K562 (cell line): ENCODE measurements around the gene PPDPF. TPM values are rescaled to one million over a fixed set of nuclear protein-coding genes. Genes with fewer than 3 reads are reported as not detected.

Experiments
- HDAC2 ChIP-seq: fragments of 450-650 bp; IDR thresholded peaks from 2 replicates; pipeline ENCODE4 v1.6.1; 2016; ENCODE audit warnings: mild to moderate bottlenecking
- MAZ ChIP-seq, 2 experiments: fragments of 450-650 bp in 1 of 2; sonication (generic) in 1 of 2; formaldehyde crosslinking; IDR thresholded peaks in 1 of 2; conservative IDR thresholded peaks in 1 of 2; 2 replicates each; pipeline versions ENCODE4 v1.4.0 to v1.5.0; 2020; ENCODE audit warnings: mild to moderate bottlenecking in 1 of 2, missing genetic modification reagents in 1 of 2
- MXD1 ChIP-seq: fragments of 250-450 bp; sonication (Bioruptor Pico); IDR thresholded peaks from 2 replicates; pipeline ENCODE4 v1.8.0; 2021; ENCODE audit warnings: borderline replicate concordance, mild to moderate bottlenecking, moderate library complexity; ENCODE audit not compliant: poor library complexity, severe bottlenecking
- MYC ChIP-seq, 2 experiments: fragments of 250-450 bp in 1 of 2; sonication (Bioruptor Pico) in 1 of 2; IDR thresholded peaks; 2 replicates each; pipeline versions ENCODE4 v1.5.1 to v1.6.1; 2012 to 2021; ENCODE audit warnings: low read depth in 2 of 2, borderline replicate concordance in 1 of 2, improper control_type of control experiment in 1 of 2, low read length in 1 of 2, mild to moderate bottlenecking in 1 of 2, moderate library complexity in 1 of 2
- NFE2 ChIP-seq: IDR thresholded peaks from 2 replicates; pipeline ENCODE4 v1.6.1; 2014; ENCODE audit warnings: antibody characterized with exemption, low read depth
- OTX1 ChIP-seq: fragments of 450-650 bp; formaldehyde crosslinking; IDR thresholded peaks from 2 replicates; pipeline ENCODE4 v1.4.0; 2022; ENCODE audit warnings: mild to moderate bottlenecking
- POLR2A ChIP-seq: fragments of 450-650 bp; conservative IDR thresholded peaks from 2 replicates; pipeline ENCODE4 v1.6.1; 2016
- POLR2G ChIP-seq: fragments of 200-400 bp; formaldehyde crosslinking; IDR thresholded peaks from 2 replicates; pipeline ENCODE4 v1.6.1; 2017; ENCODE audit warnings: low read depth, mild to moderate bottlenecking, antibody characterized with exemption, low read length, moderate library complexity
- RAD51 ChIP-seq: fragments of 450-650 bp; IDR thresholded peaks from 2 replicates; pipeline ENCODE4 v1.7.1; 2016; ENCODE audit warnings: low read depth, mild to moderate bottlenecking, borderline replicate concordance
- SAFB ChIP-seq: fragments of 200-400 bp; formaldehyde crosslinking; IDR thresholded peaks from 2 replicates; pipeline ENCODE4 v1.6.1; 2017; ENCODE audit warnings: low read depth, low read length, borderline replicate concordance
- SMARCB1 ChIP-seq: IDR thresholded peaks from 2 replicates; pipeline ENCODE4 v1.6.1; 2011; ENCODE audit warnings: improper control_type of control experiment, low read depth; ENCODE audit not compliant: insufficient read length
- ZNF408 ChIP-seq: fragments of 250-450 bp; sonication (Bioruptor Pico); IDR thresholded peaks from 2 replicates; pipeline ENCODE4 v1.4.0; 2020; ENCODE audit warnings: low read depth, mild to moderate bottlenecking, moderate library complexity
- ZNF444 ChIP-seq: fragments of 250-450 bp; sonication (Bioruptor Pico); IDR thresholded peaks from 2 replicates; pipeline ENCODE4 v1.4.0; 2020; ENCODE audit warnings: mild to moderate bottlenecking, moderate library complexity
- ZNF764 ChIP-seq: fragments of 250-450 bp; sonication (Bioruptor Pico); IDR thresholded peaks from 2 replicates; pipeline ENCODE4 v1.4.0; 2020; ENCODE audit warnings: low read depth, mild to moderate bottlenecking, moderate library complexity
- polyA plus RNA-seq, 8 experiments: library from polyadenylated mRNA; depleted of rRNA in 4 of 8; stranded (reverse) in 5 of 8; unstranded in 3 of 8; fragments of >200 nt; fragmentation: Nextera tagmentation in 2 of 8; fragmentation: Illumina TruSeq in 1 of 8; extraction: Ambion mirVana in 2 of 8; extraction: Trizol in 1 of 8; gene quantifications; 2 replicates each; pipeline versions ENCODE4 v1.2.1 to v1.2.3, GENCODE V29; 2011 to 2014; ENCODE audit warnings: inconsistent platforms in 1 of 8, missing spikeins in 1 of 8
- total RNA-seq, 7 experiments: library from RNA; depleted of rRNA in 6 of 7; stranded (reverse); fragments of >200 nt in 6 of 7; fragmentation: Illumina TruSeq in 2 of 7; extraction: Trizol in 2 of 7; gene quantifications; 2 replicates each; pipeline versions ENCODE4 v1.2.1 to v1.2.3, GENCODE V29; 2011 to 2021; ENCODE audit warnings: low replicate concordance in 1 of 7
- TF ChIP-seq, protein P1 (sequence below), 2 experiments: IDR thresholded peaks in 1 of 2; conservative IDR thresholded peaks in 1 of 2; 2 replicates each; pipeline ENCODE4 v1.6.1; 2016; ENCODE audit warnings: low read depth in 2 of 2, mild to moderate bottlenecking in 1 of 2, missing compliant biosample characterization in 1 of 2, missing genetic modification characterization in 1 of 2, moderate library complexity in 1 of 2
- TF ChIP-seq, protein P2 (sequence below): fragments of 250-450 bp; sonication (Bioruptor Pico); IDR thresholded peaks from 2 replicates; pipeline ENCODE4 v1.5.0; 2022; ENCODE audit warnings: mild to moderate bottlenecking
- TF ChIP-seq, protein P3 (sequence below): fragments of 450-650 bp; conservative IDR thresholded peaks from 2 replicates; pipeline ENCODE4 v1.6.1; 2016; ENCODE audit warnings: missing genetic modification characterization, low read depth, mild to moderate bottlenecking, control low read depth, missing compliant biosample characterization
- TF ChIP-seq, protein P4 (sequence below): fragments of 450-650 bp; conservative IDR thresholded peaks from 2 replicates; pipeline ENCODE4 v1.6.1; 2016; ENCODE audit warnings: missing genetic modification characterization, low read depth, mild to moderate bottlenecking, missing compliant biosample characterization, moderate library complexity

PPDPF gene
- total and polyA plus RNA-seq, 9 of the 15 experiments (the other 6 are each of a cell fraction or from before 2014, with no cell fraction given), result 0.77 to 233 (median 10.5) TPM

DNA sequence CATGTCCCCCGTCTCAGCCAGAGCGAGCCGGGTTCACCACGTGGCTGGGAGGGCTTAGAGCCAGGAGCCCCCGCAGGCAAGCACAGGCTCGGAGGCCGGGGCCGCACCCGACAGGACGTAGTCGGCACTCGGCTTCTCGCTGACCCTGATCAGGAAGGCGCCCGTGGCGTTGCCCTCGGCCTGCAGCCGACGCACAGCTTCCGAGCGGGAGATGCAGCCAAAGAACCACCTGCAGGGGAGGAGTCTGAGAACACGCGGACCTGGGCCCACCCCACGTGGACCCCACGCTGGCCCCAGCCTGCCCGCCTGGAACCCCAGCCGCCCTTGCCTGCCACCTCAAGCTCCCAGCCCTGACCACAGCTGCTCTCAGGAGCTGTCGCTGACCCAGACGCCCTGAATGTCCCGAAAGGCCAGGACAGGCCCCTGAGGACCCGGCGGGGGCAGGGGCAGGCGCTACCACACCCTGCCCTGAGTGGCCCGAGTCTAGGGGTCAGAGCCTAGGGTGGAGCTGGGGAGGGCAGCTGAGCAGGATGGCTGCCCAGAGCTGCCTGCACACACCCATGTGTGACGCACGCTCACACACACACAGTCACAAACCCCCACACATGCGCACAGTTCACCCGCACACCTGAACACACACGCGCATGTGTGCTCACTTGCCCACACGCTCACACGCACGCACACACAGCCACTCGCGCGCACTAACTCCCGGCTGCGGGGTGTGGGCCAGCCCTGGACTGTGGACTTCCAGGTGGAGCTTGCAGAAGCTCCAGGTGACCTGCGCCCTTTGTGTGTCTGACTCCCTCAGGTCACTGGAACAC, 14.5 kb downstream of the PPDPF start (continued):
- TF ChIP-seq, protein P1, sequence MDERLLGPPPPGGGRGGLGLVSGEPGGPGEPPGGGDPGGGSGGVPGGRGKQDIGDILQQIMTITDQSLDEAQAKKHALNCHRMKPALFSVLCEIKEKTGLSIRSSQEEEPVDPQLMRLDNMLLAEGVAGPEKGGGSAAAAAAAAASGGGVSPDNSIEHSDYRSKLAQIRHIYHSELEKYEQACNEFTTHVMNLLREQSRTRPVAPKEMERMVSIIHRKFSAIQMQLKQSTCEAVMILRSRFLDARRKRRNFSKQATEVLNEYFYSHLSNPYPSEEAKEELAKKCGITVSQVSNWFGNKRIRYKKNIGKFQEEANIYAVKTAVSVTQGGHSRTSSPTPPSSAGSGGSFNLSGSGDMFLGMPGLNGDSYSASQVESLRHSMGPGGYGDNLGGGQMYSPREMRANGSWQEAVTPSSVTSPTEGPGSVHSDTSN (CRISPR knock-in tag; IDR thresholded peaks at IDR 0.05; ENCODE audit: low read depth), result no peak
- TF ChIP-seq, protein P1 (tag; conservative IDR thresholded peaks at IDR 0.05; ENCODE audit: low read depth), result no peak
- TF ChIP-seq OTX1 (CRISPR knock-in tag), result no peak
- no peak for TF ChIP-seq ZNF444
- TF ChIP-seq, protein P2, sequence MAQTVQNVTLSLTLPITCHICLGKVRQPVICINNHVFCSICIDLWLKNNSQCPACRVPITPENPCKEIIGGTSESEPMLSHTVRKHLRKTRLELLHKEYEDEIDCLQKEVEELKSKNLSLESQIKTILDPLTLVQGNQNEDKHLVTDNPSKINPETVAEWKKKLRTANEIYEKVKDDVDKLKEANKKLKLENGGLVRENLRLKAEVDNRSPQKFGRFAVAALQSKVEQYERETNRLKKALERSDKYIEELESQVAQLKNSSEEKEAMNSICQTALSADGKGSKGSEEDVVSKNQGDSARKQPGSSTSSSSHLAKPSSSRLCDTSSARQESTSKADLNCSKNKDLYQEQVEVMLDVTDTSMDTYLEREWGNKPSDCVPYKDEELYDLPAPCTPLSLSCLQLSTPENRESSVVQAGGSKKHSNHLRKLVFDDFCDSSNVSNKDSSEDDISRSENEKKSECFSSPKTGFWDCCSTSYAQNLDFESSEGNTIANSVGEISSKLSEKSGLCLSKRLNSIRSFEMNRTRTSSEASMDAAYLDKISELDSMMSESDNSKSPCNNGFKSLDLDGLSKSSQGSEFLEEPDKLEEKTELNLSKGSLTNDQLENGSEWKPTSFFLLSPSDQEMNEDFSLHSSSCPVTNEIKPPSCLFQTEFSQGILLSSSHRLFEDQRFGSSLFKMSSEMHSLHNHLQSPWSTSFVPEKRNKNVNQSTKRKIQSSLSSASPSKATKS (CRISPR knock-in tag), result no peak
- TF ChIP-seq NFE2, result no peak
- no peak for TF ChIP-seq ZNF408 (CRISPR knock-in tag)
- no peak for TF ChIP-seq ZNF764 (CRISPR knock-in tag)
- TF ChIP-seq POLR2G, result no peak
- no peak for TF ChIP-seq MXD1
- no peak for TF ChIP-seq POLR2A
- no peak for TF ChIP-seq RAD51
- TF ChIP-seq, protein P3, sequence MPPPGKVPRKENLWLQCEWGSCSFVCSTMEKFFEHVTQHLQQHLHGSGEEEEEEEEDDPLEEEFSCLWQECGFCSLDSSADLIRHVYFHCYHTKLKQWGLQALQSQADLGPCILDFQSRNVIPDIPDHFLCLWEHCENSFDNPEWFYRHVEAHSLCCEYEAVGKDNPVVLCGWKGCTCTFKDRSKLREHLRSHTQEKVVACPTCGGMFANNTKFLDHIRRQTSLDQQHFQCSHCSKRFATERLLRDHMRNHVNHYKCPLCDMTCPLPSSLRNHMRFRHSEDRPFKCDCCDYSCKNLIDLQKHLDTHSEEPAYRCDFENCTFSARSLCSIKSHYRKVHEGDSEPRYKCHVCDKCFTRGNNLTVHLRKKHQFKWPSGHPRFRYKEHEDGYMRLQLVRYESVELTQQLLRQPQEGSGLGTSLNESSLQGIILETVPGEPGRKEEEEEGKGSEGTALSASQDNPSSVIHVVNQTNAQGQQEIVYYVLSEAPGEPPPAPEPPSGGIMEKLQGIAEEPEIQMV (tag), result no peak
- no peak for TF ChIP-seq HDAC2
- TF ChIP-seq, protein P4, sequence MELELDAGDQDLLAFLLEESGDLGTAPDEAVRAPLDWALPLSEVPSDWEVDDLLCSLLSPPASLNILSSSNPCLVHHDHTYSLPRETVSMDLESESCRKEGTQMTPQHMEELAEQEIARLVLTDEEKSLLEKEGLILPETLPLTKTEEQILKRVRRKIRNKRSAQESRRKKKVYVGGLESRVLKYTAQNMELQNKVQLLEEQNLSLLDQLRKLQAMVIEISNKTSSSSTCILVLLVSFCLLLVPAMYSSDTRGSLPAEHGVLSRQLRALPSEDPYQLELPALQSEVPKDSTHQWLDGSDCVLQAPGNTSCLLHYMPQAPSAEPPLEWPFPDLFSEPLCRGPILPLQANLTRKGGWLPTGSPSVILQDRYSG, result no peak
- TF ChIP-seq MAZ (CRISPR knock-in tag; conservative IDR thresholded peaks at IDR 0.05 in 1 of 2, IDR thresholded peaks at IDR 0.05 in 1 of 2), result no peak
- TF ChIP-seq SMARCB1, result no peak
- TF ChIP-seq MYC (IDR thresholded peaks at IDR 0.05; ENCODE audit: low read depth, low read length), result no peak
- no peak for TF ChIP-seq MYC (CRISPR knock-in tag; IDR thresholded peaks at IDR 0.05; ENCODE audit: borderline replicate concordance, low read depth)
- 0 out of 2 replicates have a peak, but pooled peaks have one; percentile 16 for TF ChIP-seq SAFB
